ENCODE measurements around the gene ZFYVE1. TPM values are rescaled to one million over a fixed set of nuclear protein-coding genes. Genes with fewer than 3 reads are reported as not detected.

Gene ZFYVE1
- total and polyA plus RNA-seq, 10 of the 15 experiments (the other 5 are each of a cell fraction or from before 2014, with no cell fraction given) = 1.2 to 13.3 (median 6.4) TPM

- peak; percentile 90 for DNase-seq (ENCODE audit: low read depth, low spot score)
- in situ Hi-C loops (cut with MboI) = no loop called here
- Histone ChIP-seq H3K79me2 (ENCODE audit: control insufficient read depth, insufficient read depth, low read length) (no peaks in the 10 kb centered on the region; the same call in none of the 2 replicates), H3K9me3 (replicated peaks; ENCODE audit: control insufficient read depth, insufficient read depth, low read length) (no peaks in the 10 kb centered on the region), H3K9ac (ENCODE audit: control insufficient read depth, insufficient read depth, low read length) (no peak overlapping the region), H3K36me3 (ENCODE audit: control insufficient read depth in 2 of 2, insufficient read depth in 2 of 2, low read length in 1 of 2) (no peaks in the 10 kb centered on the region; a peak in 2 of 4 replicates), H3K27me3 (replicated peaks in 1 of 2; ENCODE audit: control insufficient read depth in 2 of 2, insufficient read depth in 2 of 2, low read length in 1 of 2) (no peaks in the 10 kb centered on the region), H3K4me3 (0 out of 2 replicates have a peak overlapping the region, but pooled peaks have one; percentile 14), H3K4me2 (ENCODE audit: control insufficient read depth, insufficient read depth) (peak overlapping the region; percentile 72), H3K27ac (ENCODE audit: control insufficient read depth, insufficient read depth) (peak overlapping the region; percentile 93), H3K4me1 (ENCODE audit: control insufficient read depth, insufficient read depth, low read length) (peaks cover 12% of the 10 kb centered on the region), H4K20me1 (ENCODE audit: control insufficient read depth, insufficient read depth) (no peaks in the 10 kb centered on the region), H2AFZ (ENCODE audit: control insufficient read depth, low read depth, low read length) (no peak overlapping the region)
- no TSS peak for BruUV-seq (replicated peaks)
- FAIRE-seq = no peak
- ChIA-PET CTCF (interaction anchor here (0.7 to 1.6 kb wide), 5 partner anchors 9 to 84 kb away, joined by 3 to 7 read pairs (median 4); partner anchors contain the start of gene ZFYVE1), SMC1A (ENCODE audit: uncharacterized antibody, unreplicated experiment) (interaction anchor here (0.8 to 3.9 kb wide), 9 partner anchors 9 to 217 kb away, joined by 3 to 23 read pairs (median 3); partner anchors contain the start of gene ZFYVE1), POLR2A (interaction anchor here (1.0 to 3.1 kb wide), 4 partner anchors 11 to 555 kb away, joined by 3 to 26 read pairs (median 4); partner anchors contain the start of genes ACOT2, RBM25 and ZFYVE1), RAD21 (ENCODE audit: unreplicated experiment) (interaction anchor here (0.6 to 1.4 kb wide), 4 partner anchors 11 to 240 kb away, joined by 3 to 5 read pairs (median 4); partner anchors contain the start of gene RBM25)
- intact Hi-C loops (cut with micrococcal nuclease; ENCODE audit: unreplicated experiment) = no loop called here
- ATAC-seq = peak; percentile 97
- WGBS (ENCODE audit: insufficient coverage, insufficient replicate concordance, low lambda C conversion rate, missing lambda C conversion rate) = 0% methylated on average over 2 of the region's 2 CpGs
- TF ChIP-seq MYC (IDR thresholded peaks at IDR 0.05; ENCODE audit: insufficient read depth, insufficient read length, insufficient replicate concordance, low read length, severe bottlenecking) = no peak
- no peak for TF ChIP-seq FOS (IDR thresholded peaks at IDR 0.05; ENCODE audit: borderline replicate concordance, extremely low read depth, insufficient read length)
- no peak for TF ChIP-seq SIN3A (IDR thresholded peaks at IDR 0.05; ENCODE audit: low read depth, low read length)
- TF ChIP-seq STAT1 (conservative IDR thresholded peaks at IDR 0.05) = no peak
- TF ChIP-seq, protein P1, sequence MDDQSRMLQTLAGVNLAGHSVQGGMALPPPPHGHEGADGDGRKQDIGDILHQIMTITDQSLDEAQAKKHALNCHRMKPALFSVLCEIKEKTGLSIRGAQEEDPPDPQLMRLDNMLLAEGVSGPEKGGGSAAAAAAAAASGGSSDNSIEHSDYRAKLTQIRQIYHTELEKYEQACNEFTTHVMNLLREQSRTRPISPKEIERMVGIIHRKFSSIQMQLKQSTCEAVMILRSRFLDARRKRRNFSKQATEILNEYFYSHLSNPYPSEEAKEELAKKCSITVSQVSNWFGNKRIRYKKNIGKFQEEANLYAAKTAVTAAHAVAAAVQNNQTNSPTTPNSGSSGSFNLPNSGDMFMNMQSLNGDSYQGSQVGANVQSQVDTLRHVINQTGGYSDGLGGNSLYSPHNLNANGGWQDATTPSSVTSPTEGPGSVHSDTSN (IDR thresholded peaks at IDR 0.05; ENCODE audit: insufficient replicate concordance, low read depth, low read length) = no peak
- TF ChIP-seq, protein P2, sequence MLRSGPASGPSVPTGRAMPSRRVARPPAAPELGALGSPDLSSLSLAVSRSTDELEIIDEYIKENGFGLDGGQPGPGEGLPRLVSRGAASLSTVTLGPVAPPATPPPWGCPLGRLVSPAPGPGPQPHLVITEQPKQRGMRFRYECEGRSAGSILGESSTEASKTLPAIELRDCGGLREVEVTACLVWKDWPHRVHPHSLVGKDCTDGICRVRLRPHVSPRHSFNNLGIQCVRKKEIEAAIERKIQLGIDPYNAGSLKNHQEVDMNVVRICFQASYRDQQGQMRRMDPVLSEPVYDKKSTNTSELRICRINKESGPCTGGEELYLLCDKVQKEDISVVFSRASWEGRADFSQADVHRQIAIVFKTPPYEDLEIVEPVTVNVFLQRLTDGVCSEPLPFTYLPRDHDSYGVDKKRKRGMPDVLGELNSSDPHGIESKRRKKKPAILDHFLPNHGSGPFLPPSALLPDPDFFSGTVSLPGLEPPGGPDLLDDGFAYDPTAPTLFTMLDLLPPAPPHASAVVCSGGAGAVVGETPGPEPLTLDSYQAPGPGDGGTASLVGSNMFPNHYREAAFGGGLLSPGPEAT (IDR thresholded peaks at IDR 0.05; ENCODE audit: low read depth) = peak; percentile 75
- TF ChIP-seq, protein P3, sequence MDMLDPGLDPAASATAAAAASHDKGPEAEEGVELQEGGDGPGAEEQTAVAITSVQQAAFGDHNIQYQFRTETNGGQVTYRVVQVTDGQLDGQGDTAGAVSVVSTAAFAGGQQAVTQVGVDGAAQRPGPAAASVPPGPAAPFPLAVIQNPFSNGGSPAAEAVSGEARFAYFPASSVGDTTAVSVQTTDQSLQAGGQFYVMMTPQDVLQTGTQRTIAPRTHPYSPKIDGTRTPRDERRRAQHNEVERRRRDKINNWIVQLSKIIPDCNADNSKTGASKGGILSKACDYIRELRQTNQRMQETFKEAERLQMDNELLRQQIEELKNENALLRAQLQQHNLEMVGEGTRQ (IDR thresholded peaks at IDR 0.05; ENCODE audit: borderline replicate concordance, low read depth, low read length) = no peak
- peak; percentile 48; the same call in 1 of the 2 replicates for TF ChIP-seq MTA3 (IDR thresholded peaks at IDR 0.05; ENCODE audit: borderline replicate concordance, low read length)
- no peak for TF ChIP-seq NR2C1 (IDR thresholded peaks at IDR 0.05)
- TF ChIP-seq WRNIP1 (IDR thresholded peaks at IDR 0.05; ENCODE audit: borderline replicate concordance, low read depth, low read length) = no peak
- no peak for TF ChIP-seq NFXL1 (IDR thresholded peaks at IDR 0.05; ENCODE audit: borderline replicate concordance)
- TF ChIP-seq HDGF (IDR thresholded peaks at IDR 0.05) = no peak
- peak; percentile 34; the same call in 1 of the 2 replicates for TF ChIP-seq EED (IDR thresholded peaks at IDR 0.05; ENCODE audit: low read depth)
- TF ChIP-seq MTA2 (IDR thresholded peaks at IDR 0.05; ENCODE audit: low read depth) = peak; percentile 78
- TF ChIP-seq CHD4 (IDR thresholded peaks at IDR 0.05) = no peak
- peak; percentile 66 for TF ChIP-seq ATF7 (IDR thresholded peaks at IDR 0.05; ENCODE audit: low read depth)
- TF ChIP-seq GABPA (IDR thresholded peaks at IDR 0.05; ENCODE audit: low read depth) = no peak
- TF ChIP-seq IKZF1 (conservative IDR thresholded peaks at IDR 0.05) = peak; percentile 47
- TF ChIP-seq MLLT1 (IDR thresholded peaks at IDR 0.05) = no peak
- no peak for TF ChIP-seq SMAD1 (IDR thresholded peaks at IDR 0.05; ENCODE audit: low read depth, partially characterized antibody)
Observed at GRCh38 chr14:73014105-73014504, 12.8 kb downstream of the ZFYVE1 start.

Measured in GM12878 (cell line).